ENCODE results near the gene AREL1. TPM values are rescaled to one million over a fixed set of nuclear protein-coding genes. Genes with fewer than 3 reads are reported as not detected.

Gene AREL1, protein sequence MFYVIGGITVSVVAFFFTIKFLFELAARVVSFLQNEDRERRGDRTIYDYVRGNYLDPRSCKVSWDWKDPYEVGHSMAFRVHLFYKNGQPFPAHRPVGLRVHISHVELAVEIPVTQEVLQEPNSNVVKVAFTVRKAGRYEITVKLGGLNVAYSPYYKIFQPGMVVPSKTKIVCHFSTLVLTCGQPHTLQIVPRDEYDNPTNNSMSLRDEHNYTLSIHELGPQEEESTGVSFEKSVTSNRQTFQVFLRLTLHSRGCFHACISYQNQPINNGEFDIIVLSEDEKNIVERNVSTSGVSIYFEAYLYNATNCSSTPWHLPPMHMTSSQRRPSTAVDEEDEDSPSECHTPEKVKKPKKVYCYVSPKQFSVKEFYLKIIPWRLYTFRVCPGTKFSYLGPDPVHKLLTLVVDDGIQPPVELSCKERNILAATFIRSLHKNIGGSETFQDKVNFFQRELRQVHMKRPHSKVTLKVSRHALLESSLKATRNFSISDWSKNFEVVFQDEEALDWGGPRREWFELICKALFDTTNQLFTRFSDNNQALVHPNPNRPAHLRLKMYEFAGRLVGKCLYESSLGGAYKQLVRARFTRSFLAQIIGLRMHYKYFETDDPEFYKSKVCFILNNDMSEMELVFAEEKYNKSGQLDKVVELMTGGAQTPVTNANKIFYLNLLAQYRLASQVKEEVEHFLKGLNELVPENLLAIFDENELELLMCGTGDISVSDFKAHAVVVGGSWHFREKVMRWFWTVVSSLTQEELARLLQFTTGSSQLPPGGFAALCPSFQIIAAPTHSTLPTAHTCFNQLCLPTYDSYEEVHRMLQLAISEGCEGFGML
- 20.3 to 26.8 TPM (median 23.6 TPM) in 5 replicates for total RNA-seq (2022; extraction: Qiagen RNA extraction)

DNA sequence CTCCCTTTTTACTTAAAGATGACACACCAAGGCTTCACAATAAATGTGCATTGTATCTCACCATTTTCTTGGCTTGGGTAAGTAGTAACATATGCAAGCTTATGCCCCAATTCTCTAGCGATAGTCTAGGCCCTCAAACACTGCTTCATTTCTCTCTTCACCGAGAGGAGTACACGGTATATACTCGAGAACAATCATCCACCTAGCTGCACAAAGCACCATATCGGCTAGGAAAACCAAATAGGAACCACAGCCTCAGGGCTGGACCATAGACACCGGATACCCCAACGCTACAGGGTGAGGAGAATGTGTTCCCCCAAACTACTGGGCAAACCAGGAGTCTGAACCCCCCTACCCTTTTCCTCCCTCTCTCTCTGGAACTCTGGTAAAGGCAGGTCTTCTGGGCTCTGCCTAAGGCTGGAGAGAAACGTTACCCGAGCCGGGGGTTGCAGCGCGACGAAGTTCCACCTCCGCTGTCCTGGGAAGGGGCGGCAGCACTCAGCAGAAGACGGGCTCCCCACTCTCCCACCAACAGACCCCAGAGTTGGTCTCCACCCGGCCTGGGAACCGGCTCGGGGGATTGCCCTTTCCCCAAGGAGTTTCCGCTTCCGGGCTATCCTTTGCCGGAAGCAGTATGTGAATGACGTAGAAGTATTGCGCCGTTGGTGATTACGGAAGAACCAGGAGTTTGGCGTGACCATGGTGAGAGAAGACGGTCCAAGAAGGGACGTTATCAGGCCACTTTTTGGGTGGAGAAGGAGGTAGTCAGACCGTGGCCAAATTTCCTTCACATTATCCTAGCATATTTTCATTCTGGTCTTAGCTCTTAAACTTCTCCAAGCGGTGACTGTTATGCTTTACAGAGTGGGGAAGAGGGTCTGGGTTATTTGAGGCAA lies at the start of gene AREL1, which contains the start of gene FCF1:
TSS of gene AREL1 (minus strand) at position 582 of the 896 bp plus-strand sequence. CDS start 27,465 bp downstream, outside the sequence.
TSS of gene FCF1 (plus strand) at position 646 of the 896 bp plus-strand sequence. CDS start at position 700, 54 bp downstream.

DNA sequence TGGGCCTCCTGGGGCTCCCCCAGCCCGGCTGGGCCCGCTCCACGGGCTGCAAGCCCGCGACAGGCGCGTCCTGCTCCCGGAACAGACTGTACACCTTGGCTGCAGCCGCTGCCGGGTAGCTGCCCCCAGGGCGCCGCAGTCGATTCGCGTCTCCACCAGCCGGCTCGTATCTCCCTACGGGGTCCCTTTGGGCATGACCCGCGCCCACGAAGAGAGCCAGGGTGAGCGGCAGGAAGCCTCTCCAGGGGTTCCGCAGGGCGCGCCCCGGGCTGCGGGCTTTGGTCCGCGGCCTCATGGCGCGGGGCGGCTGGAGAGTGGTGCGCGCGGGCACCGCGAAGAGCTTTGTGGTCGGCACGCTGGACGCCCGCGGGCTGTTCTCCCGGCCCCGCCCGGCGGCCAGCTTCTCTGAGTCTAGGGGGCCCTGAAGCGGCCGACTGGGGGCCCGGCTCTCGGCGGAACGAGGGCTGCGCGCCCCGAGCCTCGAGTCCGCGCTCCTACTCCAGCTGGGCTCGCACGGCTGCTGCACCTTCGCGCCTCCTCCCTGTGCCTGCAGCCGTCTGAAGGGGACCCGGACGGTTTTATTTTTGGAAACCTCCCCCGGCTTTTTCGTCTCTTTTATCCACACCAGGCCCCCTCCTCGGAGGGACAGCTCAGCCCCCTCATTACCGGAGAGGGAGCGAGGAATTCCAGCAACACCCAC lies 101.1 kb downstream of the AREL1 start, which contains the start of gene LTBP2:
TSS of gene LTBP2 (minus strand) at position 588 of the 700 bp plus-strand sequence. CDS start at position 295, 293 bp downstream.

Other genes starting within 250 kb of the AREL1 start
- 221 to 310 TPM (median 247 TPM) in 5 replicates for gene NPC2, start 219.8 kb downstream of the AREL1 start, total RNA-seq (2022; extraction: Qiagen RNA extraction)
- gene ISCA2, start 219.3 kb downstream of the AREL1 start, total RNA-seq (2022; extraction: Qiagen RNA extraction) = 34.9 to 39.5 TPM (median 37.1 TPM) in 5 replicates
- 7.4 to 14.0 TPM (median 11.1 TPM) in 5 replicates for gene LTBP2, start 100.8 kb downstream of the AREL1 start, total RNA-seq (2022; extraction: Qiagen RNA extraction)
- gene FCF1, start 64 bp upstream of the AREL1 start, total RNA-seq (2022; extraction: Qiagen RNA extraction) = 51.2 to 63.9 TPM (median 53.2 TPM) in 5 replicates
- gene YLPM1, start 50.2 kb upstream of the AREL1 start, total RNA-seq (2022; extraction: Qiagen RNA extraction) = 37.9 to 44.8 TPM (median 41.5 TPM) in 5 replicates
- gene PROX2, start 163.1 kb upstream of the AREL1 start, total RNA-seq (2022; extraction: Qiagen RNA extraction) = not detected in 5 replicates
- gene DLST, start 168.8 kb upstream of the AREL1 start, total RNA-seq (2022; extraction: Qiagen RNA extraction) = 88.2 to 101 TPM (median 97.6 TPM) in 5 replicates
- gene RPS6KL1, start 210.2 kb upstream of the AREL1 start, total RNA-seq (2022; extraction: Qiagen RNA extraction) = 0.17 to 0.56 TPM (median 0.41 TPM) in 5 replicates
- gene PGF, start 242.5 kb upstream of the AREL1 start, total RNA-seq (2022; extraction: Qiagen RNA extraction) = 4.8 to 5.6 TPM (median 5.0 TPM) in 5 replicates

Data from A549 treated with dexamethasone at 1 μM for 4 hours (cell line).